CD4-positive, CD25-positive, alpha-beta regulatory T cell (primary cell): ENCODE results near the gene SIRT2. TPM values are rescaled to one million over a fixed set of nuclear protein-coding genes. Genes with fewer than 3 reads are reported as not detected.

Experiments used
- ATAC-seq, 2 donors: fragments of 150-1000 bp; cut with Tn5 transposase; one replicate each; pipeline ENCODE4 v1.10.0; 2021; ENCODE audit warnings: low read depth in 2 of 2, moderate number of reproducible peaks in 2 of 2, moderate library complexity in 1 of 2
- DNase-seq, 3 donors: peaks; one replicate each; pipeline versions ENCODE4 v3.0.0 to v3.0.0-alpha.2; 2012 to 2022; ENCODE audit warnings: mixed read lengths in 1 of 3
- H3K27ac ChIP-seq: one replicate; pipeline ENCODE4 v1.7.0; 2013; ENCODE audit warnings: mild to moderate bottlenecking, low read length; ENCODE audit not compliant: insufficient read depth, poor library complexity, severe bottlenecking
- H3K27me3 ChIP-seq: one replicate; pipeline ENCODE4 v1.7.0; 2013; ENCODE audit warnings: low read length; ENCODE audit not compliant: control insufficient read depth, insufficient read depth
- H3K36me3 ChIP-seq: one replicate; pipeline ENCODE4 v1.7.0; 2013; ENCODE audit warnings: mild to moderate bottlenecking, low read length, moderate library complexity; ENCODE audit not compliant: control insufficient read depth, insufficient read depth
- H3K4me1 ChIP-seq: 2 replicates; pipeline ENCODE4 v1.7.0; 2013; ENCODE audit warnings: mild to moderate bottlenecking, low read length; ENCODE audit not compliant: insufficient read depth, control insufficient read depth, poor library complexity, severe bottlenecking
- H3K4me3 ChIP-seq: one replicate; pipeline ENCODE4 v1.7.0; 2013; ENCODE audit warnings: low read depth, mild to moderate bottlenecking, low read length, moderate library complexity
- H3K9me3 ChIP-seq, 2 experiments: 1 replicate in 1 of 2; 2 replicates in 1 of 2; pipeline ENCODE4 v1.7.0; 2013; ENCODE audit warnings: low read length in 2 of 2, mild to moderate bottlenecking in 1 of 2, moderate library complexity in 1 of 2; ENCODE audit not compliant: control insufficient read depth in 2 of 2
- H3K27ac Mint-ChIP-seq, 3 donors: one replicate each; pipeline ENCODE4 v1.8.0; 2020 to 2022; ENCODE audit warnings: mild to moderate bottlenecking in 3 of 3, mixed read lengths in 3 of 3, moderate library complexity in 2 of 3
- H3K27me3 Mint-ChIP-seq: one replicate; pipeline ENCODE4 v1.8.0; 2022; ENCODE audit warnings: mild to moderate bottlenecking, mixed read lengths
- H3K36me3 Mint-ChIP-seq: one replicate; pipeline ENCODE4 v1.8.0; 2020; ENCODE audit warnings: mixed read lengths
- H3K4me1 Mint-ChIP-seq, 4 donors: one replicate each; pipeline ENCODE4 v1.8.0; 2020 to 2022; ENCODE audit warnings: mixed read lengths in 4 of 4, mild to moderate bottlenecking in 1 of 4
- H3K4me3 Mint-ChIP-seq, 4 donors: one replicate each; pipeline ENCODE4 v1.8.0; 2020 to 2022; ENCODE audit warnings: mild to moderate bottlenecking in 4 of 4, mixed read lengths in 4 of 4, moderate library complexity in 3 of 4
- H3K9me3 Mint-ChIP-seq, 7 donors: one replicate each; pipeline ENCODE4 v1.8.0; 2020 to 2022; ENCODE audit warnings: mixed read lengths in 7 of 7, mild to moderate bottlenecking in 3 of 7, moderate library complexity in 2 of 7
- polyA plus RNA-seq, 4 donors: library from polyadenylated mRNA; unstranded; fragments of 300-500 nt; fragmentation: Illumina TruSeq; gene quantifications; one replicate each; pipeline ENCODE4 v1.2.3, GENCODE V29; 2021
- total RNA-seq: library from RNA; stranded (reverse); gene quantifications from one replicate; pipeline ENCODE4 v1.2.3, GENCODE V29; 2022

SIRT2 gene
- total and polyA plus RNA-seq, 5 donors from 2014 or later: 33.8 to 78.4 (median 49.0) TPM

- ATAC-seq (peak; percentile 78 to 80), DNase-seq (peak; percentile 40 to 84 (median 68))
- H3K4me3 ChIP-seq: peak overlapping the region; percentile 60
These were observed 56.8 kb downstream of the SIRT2 start for GRCh38 chr19:38842439-38843174.

GRCh38 chr19:38841787-38842438 lies 57.5 kb downstream of the SIRT2 start:
- H3K4me3 ChIP-seq: peak overlapping the region; percentile 60
- Mint-ChIP-seq H3K36me3 (peaks cover 65% of the 10 kb centered on the region), H3K27ac (peak overlapping the region; percentile 86 to 97 (median 91)), H3K27me3 (peaks cover 11% of the 10 kb centered on the region), H3K9me3 (peaks cover 0 to 5% (median 0%) of the 10 kb centered on the region in 7 donors), H3K4me1 (peaks cover 16 to 71% (median 49%) of the 10 kb centered on the region in 4 donors), H3K4me3 (peak overlapping the region; percentile 84 to 93 (median 90))
- peak; percentile 39 to 49 for ATAC-seq
- H3K9me3 ChIP-seq: no peaks in the 10 kb centered on the region
- H3K27me3 ChIP-seq: no peaks in the 10 kb centered on the region
- DNase-seq: peak; percentile 50 to 75 (median 63)
- peaks cover 69% of the 10 kb centered on the region for H3K4me1 ChIP-seq
- peak overlapping the region; percentile 77 for H3K27ac ChIP-seq
- H3K36me3 ChIP-seq: peaks cover 96% of the 10 kb centered on the region

More at GRCh38 chr19:38842439-38843174, 56.8 kb downstream of the SIRT2 start:
- H3K27ac Mint-ChIP-seq: peak overlapping the region; percentile 86 to 94 (median 91)
- H3K4me3 Mint-ChIP-seq: peak overlapping the region; percentile 84 to 93 (median 90)
- Histone ChIP-seq H3K9me3 (no peaks in the 10 kb centered on the region), H3K4me1 (peaks cover 75% of the 10 kb centered on the region), H3K36me3 (peaks cover 96% of the 10 kb centered on the region), H3K27ac (peak overlapping the region; percentile 77), H3K27me3 (no peaks in the 10 kb centered on the region)
- H3K4me1 Mint-ChIP-seq: peaks cover 16 to 78% (median 51%) of the 10 kb centered on the region in 4 donors
- H3K9me3 Mint-ChIP-seq: peaks cover 0 to 4% (median 0%) of the 10 kb centered on the region in 7 donors
- H3K36me3 Mint-ChIP-seq: peaks cover 66% of the 10 kb centered on the region
- peaks cover 11% of the 10 kb centered on the region for H3K27me3 Mint-ChIP-seq

- Histone ChIP-seq H3K4me1 (peaks cover 62% of the 10 kb centered on the region), H3K36me3 (peaks cover 95% of the 10 kb centered on the region), H3K4me3 (peak overlapping the region; percentile 49), H3K27ac (peak overlapping the region; percentile 77), H3K27me3 (no peaks in the 10 kb centered on the region), H3K9me3 (no peaks in the 10 kb centered on the region)
- DNase-seq: no peak
- peaks cover 0 to 5% (median 0%) of the 10 kb centered on the region in 7 donors for H3K9me3 Mint-ChIP-seq
- H3K4me1 Mint-ChIP-seq: peaks cover 16 to 66% (median 50%) of the 10 kb centered on the region in 4 donors
- peaks cover 69% of the 10 kb centered on the region for H3K36me3 Mint-ChIP-seq
- H3K27me3 Mint-ChIP-seq: peaks cover 11% of the 10 kb centered on the region
- H3K27ac Mint-ChIP-seq: peak overlapping the region; percentile 86 to 97 (median 91)
- peak overlapping the region; percentile 84 to 93 (median 90) for H3K4me3 Mint-ChIP-seq
- no peak for ATAC-seq
These were observed 58.1 kb downstream of the SIRT2 start for GRCh38 chr19:38841180-38841766.

DNA sequence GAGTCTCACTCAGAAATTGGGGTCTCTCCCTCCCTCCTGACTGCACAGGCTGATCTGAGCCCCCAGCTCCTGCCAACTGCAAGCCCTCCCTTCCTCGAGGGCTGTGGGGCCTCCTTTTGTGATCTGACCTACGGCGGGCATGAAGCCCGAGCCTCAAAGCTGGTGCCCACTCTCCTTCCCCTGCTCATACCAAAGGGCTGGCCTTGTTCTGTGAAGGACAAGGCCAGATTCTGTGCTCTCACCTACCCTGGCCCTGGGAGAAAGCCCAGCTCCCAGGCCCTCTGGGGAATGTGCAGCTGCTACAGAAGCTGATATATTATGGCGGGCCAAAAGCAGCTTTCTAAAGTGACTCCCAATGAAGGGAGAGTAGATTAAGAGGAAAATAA lies 58.8 kb downstream of the SIRT2 start:
- Histone ChIP-seq H3K4me3 (no peak overlapping the region), H3K4me1 (peaks cover 55% of the 10 kb centered on the region), H3K27ac (peak overlapping the region; percentile 77), H3K36me3 (peaks cover 95% of the 10 kb centered on the region), H3K9me3 (no peaks in the 10 kb centered on the region), H3K27me3 (no peaks in the 10 kb centered on the region)
- DNase-seq (no peak), ATAC-seq (no peak)
- Mint-ChIP-seq H3K27me3 (peaks cover 11% of the 10 kb centered on the region), H3K4me1 (peaks cover 16 to 59% (median 45%) of the 10 kb centered on the region in 4 donors), H3K27ac (peak overlapping the region in 2 of 3 donors; percentile 71 to 91), H3K36me3 (peaks cover 65% of the 10 kb centered on the region), H3K9me3 (peaks cover 0 to 5% (median 0%) of the 10 kb centered on the region in 7 donors), H3K4me3 (peak overlapping the region in 3 of 4 donors; percentile 51 to 92 (median 84))

DNA sequence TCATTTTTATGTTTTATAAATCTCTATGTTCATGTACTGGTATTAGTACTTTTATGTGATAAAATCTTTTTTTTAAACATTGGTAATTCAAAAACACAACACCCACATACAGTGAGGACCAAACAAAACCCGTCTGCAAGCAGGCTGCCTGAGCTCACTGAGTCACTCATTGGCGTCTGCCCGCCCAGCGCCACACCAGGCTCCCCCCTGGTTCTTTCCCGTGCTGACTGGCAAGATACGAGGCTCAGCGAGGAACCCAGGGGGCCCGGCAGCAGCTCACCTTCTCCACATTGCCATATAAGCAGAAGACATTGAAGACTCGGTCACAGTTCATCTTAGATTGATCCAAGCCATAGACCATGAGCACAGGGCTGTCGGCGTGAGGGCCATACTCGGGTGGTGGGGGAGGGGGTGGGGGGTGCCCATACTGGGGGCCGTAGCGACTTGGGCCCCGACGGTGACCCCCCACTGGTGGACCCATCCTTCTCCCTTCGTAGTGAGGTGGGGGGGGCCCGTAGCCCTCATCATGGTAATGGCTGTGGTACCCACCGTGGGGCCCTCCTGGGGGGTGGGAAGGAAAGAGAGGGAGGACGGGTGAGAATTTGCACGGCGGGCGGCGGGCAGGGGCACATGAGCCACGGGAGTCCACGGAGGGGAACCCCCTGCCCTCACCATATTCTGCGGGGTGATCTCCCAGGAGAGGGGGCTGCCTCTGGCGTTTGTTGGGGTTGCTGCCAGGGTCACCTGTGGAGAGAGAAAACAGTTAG lies 59.4 kb downstream of the SIRT2 start:
- H3K36me3 Mint-ChIP-seq: peaks cover 62% of the 10 kb centered on the region

GRCh38 chr19:38838986-38839761 lies 60.2 kb downstream of the SIRT2 start:
- Histone ChIP-seq H3K36me3 (peaks cover 82% of the 10 kb centered on the region), H3K9me3 (no peaks in the 10 kb centered on the region), H3K4me3 (no peak overlapping the region), H3K27me3 (no peaks in the 10 kb centered on the region), H3K27ac (peak overlapping the region; percentile 44), H3K4me1 (peaks cover 41% of the 10 kb centered on the region)
- peaks cover 0 to 5% (median 0%) of the 10 kb centered on the region in 7 donors for H3K9me3 Mint-ChIP-seq
- DNase-seq (no peak), ATAC-seq (no peak)
- peaks cover 16 to 51% (median 35%) of the 10 kb centered on the region in 4 donors for H3K4me1 Mint-ChIP-seq
- H3K27ac Mint-ChIP-seq: no peak overlapping the region
- peak overlapping the region in 3 of 4 donors; percentile 21 to 71 (median 48) for H3K4me3 Mint-ChIP-seq
- H3K36me3 Mint-ChIP-seq: peaks cover 57% of the 10 kb centered on the region
- H3K27me3 Mint-ChIP-seq: peaks cover 11% of the 10 kb centered on the region

More for the DNA sequence above, 59.4 kb downstream of the SIRT2 start:
- Mint-ChIP-seq H3K27ac (peak overlapping the region in 1 of 3 donors; percentile 71), H3K27me3 (peaks cover 11% of the 10 kb centered on the region), H3K4me3 (peak overlapping the region; percentile 35 to 79 (median 58)), H3K4me1 (peaks cover 16 to 55% (median 41%) of the 10 kb centered on the region in 4 donors), H3K9me3 (peaks cover 0 to 5% (median 0%) of the 10 kb centered on the region in 7 donors)
- H3K4me3 ChIP-seq: no peak overlapping the region
- DNase-seq (no peak), ATAC-seq (no peak)
- peak overlapping the region; percentile 77 for H3K27ac ChIP-seq
- H3K36me3 ChIP-seq: peaks cover 90% of the 10 kb centered on the region
- H3K4me1 ChIP-seq: peaks cover 49% of the 10 kb centered on the region
- no peaks in the 10 kb centered on the region for H3K27me3 ChIP-seq
- no peaks in the 10 kb centered on the region for H3K9me3 ChIP-seq
